ENCODE measurements around the gene UBL3. TPM values are rescaled to one million over a fixed set of nuclear protein-coding genes. Genes with fewer than 3 reads are reported as not detected.

UBL3 gene
- total RNA-seq, 1 experiment from 2014 or later = 24.4 TPM

DNA sequence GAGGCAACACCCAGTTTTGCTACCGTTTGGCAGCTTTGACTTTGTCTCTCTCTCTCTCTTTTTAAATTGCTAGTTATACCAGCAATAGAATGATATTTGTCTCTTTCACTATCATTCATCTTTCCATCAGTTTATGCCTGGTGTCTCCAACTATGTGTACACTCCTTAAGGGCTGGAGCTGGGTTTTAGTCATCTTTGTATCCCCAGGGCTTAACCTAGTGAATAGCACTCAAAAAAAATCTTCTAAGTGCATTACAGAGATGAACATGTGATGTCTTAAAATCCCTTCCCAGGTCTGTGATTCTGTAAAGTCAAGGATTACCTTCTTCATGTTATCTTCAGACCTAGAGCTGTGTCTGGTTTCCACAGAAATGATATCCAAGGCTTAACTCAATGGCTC lies 7.8 kb upstream of the UBL3 start:
- ChIA-PET POLR2A (ENCODE audit: unreplicated experiment) (no interaction called here), CTCF (no interaction called here)

DNA sequence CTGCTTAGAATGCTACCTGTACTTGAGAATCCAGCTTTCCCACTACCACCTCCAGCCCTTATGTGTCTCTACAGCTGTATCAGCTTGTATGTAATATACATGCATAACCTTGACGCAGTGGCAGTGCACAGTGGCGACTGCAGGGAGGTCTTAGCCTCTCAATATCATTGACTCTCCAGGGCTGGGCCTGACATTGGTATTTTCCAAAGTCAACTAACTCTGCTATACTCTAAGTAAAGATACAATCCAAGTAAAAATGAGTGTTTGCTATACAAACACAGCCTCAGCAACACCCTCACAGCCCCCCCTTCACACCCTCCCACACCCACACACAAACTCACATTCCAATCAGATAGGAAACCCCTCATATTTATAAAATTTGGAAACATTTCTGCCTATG lies 6.7 kb upstream of the UBL3 start:
- Histone ChIP-seq H3F3A (ENCODE audit: insufficient read depth, low read depth) (no peaks in the 10 kb centered on the region), H3K9me2 (ENCODE audit: insufficient read depth) (no peaks in the 10 kb centered on the region), H3K4me3 (no peak overlapping the region), H3K79me2 (ENCODE audit: low read depth) (no peaks in the 10 kb centered on the region), H3K9me3 (ENCODE audit: insufficient read depth, low read depth) (no peaks in the 10 kb centered on the region), H3K36me3 (ENCODE audit: low read depth) (no peaks in the 10 kb centered on the region), H3K4me1 (replicated peaks; ENCODE audit: insufficient read depth) (peaks cover 27% of the 10 kb centered on the region), H2AFZ (no peak overlapping the region), H3K27ac (no peak overlapping the region), H3K27me3 (ENCODE audit: insufficient read depth, low read depth) (no peaks in the 10 kb centered on the region), H3K4me2 (no peak overlapping the region), H4K20me1 (ENCODE audit: insufficient read depth) (no peaks in the 10 kb centered on the region)
- ChIA-PET POLR2A (ENCODE audit: unreplicated experiment) (no interaction called here), CTCF (no interaction called here)
- BruUV-seq (replicated peaks) = no TSS peak
- no peak for TF ChIP-seq EZH2 (IDR thresholded peaks at IDR 0.05; ENCODE audit: low read depth)
- TF ChIP-seq, protein P1, sequence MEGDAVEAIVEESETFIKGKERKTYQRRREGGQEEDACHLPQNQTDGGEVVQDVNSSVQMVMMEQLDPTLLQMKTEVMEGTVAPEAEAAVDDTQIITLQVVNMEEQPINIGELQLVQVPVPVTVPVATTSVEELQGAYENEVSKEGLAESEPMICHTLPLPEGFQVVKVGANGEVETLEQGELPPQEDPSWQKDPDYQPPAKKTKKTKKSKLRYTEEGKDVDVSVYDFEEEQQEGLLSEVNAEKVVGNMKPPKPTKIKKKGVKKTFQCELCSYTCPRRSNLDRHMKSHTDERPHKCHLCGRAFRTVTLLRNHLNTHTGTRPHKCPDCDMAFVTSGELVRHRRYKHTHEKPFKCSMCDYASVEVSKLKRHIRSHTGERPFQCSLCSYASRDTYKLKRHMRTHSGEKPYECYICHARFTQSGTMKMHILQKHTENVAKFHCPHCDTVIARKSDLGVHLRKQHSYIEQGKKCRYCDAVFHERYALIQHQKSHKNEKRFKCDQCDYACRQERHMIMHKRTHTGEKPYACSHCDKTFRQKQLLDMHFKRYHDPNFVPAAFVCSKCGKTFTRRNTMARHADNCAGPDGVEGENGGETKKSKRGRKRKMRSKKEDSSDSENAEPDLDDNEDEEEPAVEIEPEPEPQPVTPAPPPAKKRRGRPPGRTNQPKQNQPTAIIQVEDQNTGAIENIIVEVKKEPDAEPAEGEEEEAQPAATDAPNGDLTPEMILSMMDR (conservative IDR thresholded peaks at IDR 0.05) = no peak
- intact Hi-C loops (cut with micrococcal nuclease; ENCODE audit: unreplicated experiment) = no loop called here
- DNase-seq = no peak

More for the DNA sequence above, 7.8 kb upstream of the UBL3 start:
- no peaks in the 10 kb centered on the region for H3F3A ChIP-seq (ENCODE audit: insufficient read depth, low read depth)
- DNase-seq = no peak
- peaks cover 20% of the 10 kb centered on the region for H3K4me1 ChIP-seq (replicated peaks; ENCODE audit: insufficient read depth)
- no peaks in the 10 kb centered on the region for H3K79me2 ChIP-seq (ENCODE audit: low read depth)
- no TSS peak for BruUV-seq (replicated peaks)
- TF ChIP-seq EZH2 (IDR thresholded peaks at IDR 0.05; ENCODE audit: low read depth) = no peak
- TF ChIP-seq, protein P1 (conservative IDR thresholded peaks at IDR 0.05) = no peak
- no peak overlapping the region for H3K4me3 ChIP-seq
- intact Hi-C loops (cut with micrococcal nuclease; ENCODE audit: unreplicated experiment) = no loop called here
- no peak overlapping the region for H3K4me2 ChIP-seq
- no peak overlapping the region for H3K27ac ChIP-seq
- H3K36me3 ChIP-seq (ENCODE audit: low read depth) = no peaks in the 10 kb centered on the region
- H3K9me2 ChIP-seq (ENCODE audit: insufficient read depth) = 0 out of 2 replicates have a peak, but pooled peaks cover 8% of the 10 kb centered on the region
- H3K27me3 ChIP-seq (ENCODE audit: insufficient read depth, low read depth) = no peaks in the 10 kb centered on the region
- no peak overlapping the region for H2AFZ ChIP-seq
- no peaks in the 10 kb centered on the region for H3K9me3 ChIP-seq (ENCODE audit: insufficient read depth, low read depth)
- no peaks in the 10 kb centered on the region for H4K20me1 ChIP-seq (ENCODE audit: insufficient read depth)

DNA sequence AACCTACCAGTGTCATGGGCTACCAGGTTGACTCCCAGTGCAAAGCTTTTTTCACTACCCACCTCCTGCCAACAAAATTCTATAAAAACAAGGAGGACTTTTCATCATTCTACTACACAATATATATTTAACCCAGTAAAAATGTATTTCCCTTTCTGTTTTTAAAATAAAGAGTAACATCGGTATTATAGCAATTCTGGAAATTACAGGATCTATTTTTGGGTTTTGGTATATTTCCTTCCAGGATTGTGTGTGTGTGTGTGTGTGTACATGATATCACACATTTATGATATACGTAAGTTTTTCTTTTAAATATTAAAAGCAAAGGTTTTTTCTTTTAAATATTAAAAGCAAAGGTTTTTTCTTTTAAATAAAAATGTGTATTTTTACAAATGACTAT lies 6.0 kb upstream of the UBL3 start:
- Histone ChIP-seq H3F3A (ENCODE audit: insufficient read depth, low read depth) (no peaks in the 10 kb centered on the region), H3K9me3 (ENCODE audit: insufficient read depth, low read depth) (no peaks in the 10 kb centered on the region), H4K20me1 (ENCODE audit: insufficient read depth) (no peaks in the 10 kb centered on the region), H3K4me2 (no peak overlapping the region), H3K9me2 (ENCODE audit: insufficient read depth) (no peaks in the 10 kb centered on the region), H3K27ac (no peak overlapping the region), H3K4me3 (no peak overlapping the region), H2AFZ (no peak overlapping the region), H3K27me3 (ENCODE audit: insufficient read depth, low read depth) (no peaks in the 10 kb centered on the region), H3K36me3 (ENCODE audit: low read depth) (no peaks in the 10 kb centered on the region), H3K79me2 (ENCODE audit: low read depth) (no peaks in the 10 kb centered on the region), H3K4me1 (replicated peaks; ENCODE audit: insufficient read depth) (peaks cover 27% of the 10 kb centered on the region)
- CTCF ChIA-PET = no interaction called here
- intact Hi-C loops (cut with micrococcal nuclease; ENCODE audit: unreplicated experiment) = no loop called here
- TF ChIP-seq, protein P1 (conservative IDR thresholded peaks at IDR 0.05) = no peak
- no peak for TF ChIP-seq EZH2 (IDR thresholded peaks at IDR 0.05; ENCODE audit: low read depth)
- no TSS peak for BruUV-seq (replicated peaks)
- POLR2A ChIA-PET (ENCODE audit: unreplicated experiment) = no interaction called here
- DNase-seq = no peak

Data from PC-9 (cell line).